WTC11 (cell line): ENCODE results near the gene CLEC3A. TPM values are rescaled to one million over a fixed set of nuclear protein-coding genes. Genes with fewer than 3 reads are reported as not detected.

Experiments used
- AFF4 ChIP-seq: sonication (generic); formaldehyde crosslinking; IDR thresholded peaks from 2 replicates; pipeline ENCODE4 v1.8.1; 2023; ENCODE audit warnings: mild to moderate bottlenecking, missing genetic modification reagents, borderline replicate concordance
- AR ChIP-seq: fragments of 250-450 bp; sonication (Bioruptor Pico); IDR thresholded peaks from 2 replicates; pipeline ENCODE4 v1.9.0; 2021; ENCODE audit warnings: mild to moderate bottlenecking
- ARID4B ChIP-seq: sonication (generic); formaldehyde crosslinking; IDR thresholded peaks from 2 replicates; pipeline ENCODE4 v1.8.0; 2023; ENCODE audit warnings: missing genetic modification reagents, mild to moderate bottlenecking, borderline replicate concordance
- ATF2 ChIP-seq: sonication (generic); formaldehyde crosslinking; IDR thresholded peaks from 2 replicates; pipeline ENCODE4 v1.8.1; 2022; ENCODE audit warnings: low read depth, missing genetic modification reagents, borderline replicate concordance
- ATF6 ChIP-seq: sonication (generic); formaldehyde crosslinking; IDR thresholded peaks from 2 replicates; pipeline ENCODE4 v1.8.1; 2023; ENCODE audit warnings: mild to moderate bottlenecking, missing genetic modification reagents
- E2F5 ChIP-seq: sonication (generic); formaldehyde crosslinking; IDR thresholded peaks from 2 replicates; pipeline ENCODE4 v1.8.1; 2022; ENCODE audit warnings: mild to moderate bottlenecking, moderate library complexity, missing genetic modification reagents
- GTF2I ChIP-seq: fragments of 250-450 bp; sonication (Bioruptor Pico); conservative IDR thresholded peaks from 2 replicates; pipeline ENCODE4 v1.4.0; 2021; ENCODE audit warnings: mild to moderate bottlenecking
- JAZF1 ChIP-seq: fragments of 250-450 bp; sonication (Bioruptor Pico); IDR thresholded peaks from 2 replicates; pipeline ENCODE4 v1.9.0; 2021; ENCODE audit warnings: moderate library complexity, mild to moderate bottlenecking, inconsistent platforms
- KAT7 ChIP-seq: sonication (generic); formaldehyde crosslinking; IDR thresholded peaks from 2 replicates; pipeline ENCODE4 v1.8.1; 2023; ENCODE audit warnings: missing genetic modification reagents, mild to moderate bottlenecking, borderline replicate concordance
- NFE2L1 ChIP-seq: sonication (generic); formaldehyde crosslinking; IDR thresholded peaks from 2 replicates; pipeline ENCODE4 v1.8.1; 2023; ENCODE audit warnings: missing genetic modification reagents
- NR1H2 ChIP-seq: sonication (generic); formaldehyde crosslinking; IDR thresholded peaks from 2 replicates; pipeline ENCODE4 v1.9.0; 2021; ENCODE audit warnings: mild to moderate bottlenecking, moderate library complexity, missing genetic modification reagents
- OVOL2 ChIP-seq: fragments of 250-450 bp; sonication (Bioruptor Pico); IDR thresholded peaks from 2 replicates; pipeline ENCODE4 v1.9.0; 2021; ENCODE audit warnings: mild to moderate bottlenecking, borderline replicate concordance
- SMAD3 ChIP-seq: sonication (generic); formaldehyde crosslinking; IDR thresholded peaks from 2 replicates; pipeline ENCODE4 v1.8.0; 2022; ENCODE audit warnings: missing genetic modification reagents, mild to moderate bottlenecking, borderline replicate concordance
- SOX15 ChIP-seq: fragments of 250-450 bp; sonication (Bioruptor Pico); IDR thresholded peaks from 2 replicates; pipeline ENCODE4 v1.9.0; 2021; ENCODE audit warnings: mild to moderate bottlenecking
- SP1 ChIP-seq: sonication (generic); formaldehyde crosslinking; conservative IDR thresholded peaks from 2 replicates; pipeline ENCODE4 v1.8.1; 2022; ENCODE audit warnings: missing genetic modification reagents
- TCF7 ChIP-seq: sonication (generic); formaldehyde crosslinking; IDR thresholded peaks from 2 replicates; pipeline ENCODE4 v1.8.0; 2022; ENCODE audit warnings: mild to moderate bottlenecking, low read depth, missing genetic modification reagents, moderate library complexity
- TEAD4 ChIP-seq: sonication (generic); formaldehyde crosslinking; IDR thresholded peaks from 2 replicates; pipeline ENCODE4 v1.8.0; 2022; ENCODE audit warnings: mild to moderate bottlenecking, missing genetic modification reagents
- TP53 ChIP-seq: sonication (generic); formaldehyde crosslinking; IDR thresholded peaks from 2 replicates; pipeline ENCODE4 v1.8.1; 2023; ENCODE audit warnings: mild to moderate bottlenecking, missing genetic modification reagents
- USF2 ChIP-seq: sonication (generic); formaldehyde crosslinking; IDR thresholded peaks from 2 replicates; pipeline ENCODE4 v1.8.1; 2023; ENCODE audit warnings: mild to moderate bottlenecking, missing genetic modification reagents, moderate library complexity
- ZBTB21 ChIP-seq: sonication (generic); formaldehyde crosslinking; IDR thresholded peaks from 2 replicates; pipeline ENCODE4 v1.8.1; 2023; ENCODE audit warnings: mild to moderate bottlenecking, missing genetic modification reagents, borderline replicate concordance
- ZNF138 ChIP-seq: sonication (generic); formaldehyde crosslinking; conservative IDR thresholded peaks from 2 replicates; pipeline ENCODE4 v1.8.1; 2022; ENCODE audit warnings: mild to moderate bottlenecking, moderate library complexity, missing genetic modification reagents
- ZNF416 ChIP-seq: fragments of 250-450 bp; sonication (Bioruptor Pico); IDR thresholded peaks from 2 replicates; pipeline ENCODE4 v1.9.0; 2021; ENCODE audit warnings: mild to moderate bottlenecking, inconsistent platforms
- total RNA-seq: library from RNA; stranded (reverse); gene quantifications from 3 replicates; pipeline ENCODE4 v1.2.3, GENCODE V29; 2021

Gene CLEC3A
- total RNA-seq, 1 experiment from 2014 or later, result not detected

- TF ChIP-seq USF2 (CRISPR knock-in tag), result peak; percentile 27; the same call in 1 of the 2 replicates
- peak; percentile 98 for TF ChIP-seq TP53 (CRISPR knock-in tag)
- TF ChIP-seq SOX15, result no peak
- TF ChIP-seq AR, result no peak
- peak; percentile 97 for TF ChIP-seq ZNF138 (CRISPR knock-in tag)
- peak; percentile 62; the same call in 1 of the 2 replicates for TF ChIP-seq KAT7 (CRISPR knock-in tag)
- peak; percentile 95 for TF ChIP-seq TEAD4 (CRISPR knock-in tag)
- peak; percentile 73 for TF ChIP-seq AFF4
- no peak for TF ChIP-seq JAZF1 (CRISPR knock-in tag)
- peak; percentile 97 for TF ChIP-seq SMAD3 (CRISPR knock-in tag)
- TF ChIP-seq ARID4B (CRISPR knock-in tag), result peak; percentile 99
- no peak; the same call in 1 of the 2 replicates for TF ChIP-seq ZNF416 (CRISPR knock-in tag)
- TF ChIP-seq ZBTB21 (CRISPR knock-in tag), result peak; percentile 97
- peak; percentile 88 for TF ChIP-seq SP1
- TF ChIP-seq OVOL2 (CRISPR knock-in tag), result no peak
- TF ChIP-seq GTF2I, result no peak
- no peak for TF ChIP-seq NR1H2
- TF ChIP-seq NFE2L1 (CRISPR knock-in tag), result peak; percentile 95
- peak; percentile 95 for TF ChIP-seq TCF7 (CRISPR knock-in tag)
- TF ChIP-seq ATF2 (CRISPR knock-in tag), result 0 out of 2 replicates have a peak, but pooled peaks have one; percentile 70
- peak; percentile 93 for TF ChIP-seq E2F5 (CRISPR knock-in tag)
- TF ChIP-seq ATF6 (CRISPR knock-in tag), result peak; percentile 40; the same call in 1 of the 2 replicates
Observed at GRCh38 chr16:78045865-78046581, 23.7 kb downstream of the CLEC3A start (continued).
